GM12801 (cell line): ENCODE data around the gene ODAM.
"Not testable (repeated sequence)": the region's sequence is repeated elsewhere in the genome, so short reads cannot be mapped to it uniquely, and the experiment has no call there.

Experiments used
- CTCF ChIP-seq: IDR thresholded peaks from one replicate; pipeline ENCODE4 v1.5.1; 2011; ENCODE audit warnings: control low read depth; ENCODE audit not compliant: insufficient read length; ENCODE audit errors: extremely low read depth

ODAM gene

DNA sequence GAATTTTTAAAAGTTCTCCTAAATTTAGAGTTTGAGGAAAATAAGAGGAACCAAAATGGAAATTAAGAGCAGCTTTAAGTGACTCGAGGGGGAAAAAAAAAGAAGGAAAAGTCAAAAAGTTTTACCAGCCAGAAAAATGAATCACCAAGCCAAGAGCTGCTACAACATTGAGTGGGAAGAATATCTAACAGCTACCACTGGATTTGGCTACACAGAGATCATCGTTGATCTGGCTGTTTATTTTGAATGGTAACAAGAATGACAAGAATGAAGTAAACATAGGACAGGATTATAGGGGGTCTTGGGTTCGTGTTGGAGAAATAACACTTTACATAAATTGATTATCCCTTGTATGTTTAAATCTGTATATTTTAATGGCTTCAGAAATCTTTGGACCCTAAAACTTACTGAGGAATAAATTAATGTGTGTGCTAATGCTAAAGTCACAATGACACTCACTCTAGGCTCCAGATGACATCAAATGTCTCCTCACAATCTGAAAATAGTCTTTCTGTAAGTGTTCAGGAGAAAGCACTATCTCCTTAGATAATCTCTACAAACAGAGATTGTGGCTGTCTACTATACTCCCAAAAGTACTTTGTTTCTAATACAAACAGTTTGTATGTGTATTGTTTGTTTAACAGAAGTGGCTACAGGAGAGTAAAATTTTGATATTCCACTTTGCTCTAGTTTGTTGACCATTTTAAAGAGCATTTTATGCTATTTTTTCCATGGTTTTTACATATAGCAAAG, 43.8 kb downstream of the ODAM start:
- TF ChIP-seq CTCF = no peak

- TF ChIP-seq CTCF = no peak
These were observed 44.5 kb downstream of the ODAM start for GRCh38 chr4:70239884-70240591.

GRCh38 chr4:70242297-70242696, 46.8 kb downstream of the ODAM start, which contains the start of gene CSN3:
Gene CSN3, plus strand, starts transcription at chr4:70242597. Its CDS starts 2,223 bp downstream, at chr4:70244820.
- not testable (repeated sequence) for TF ChIP-seq CTCF

GRCh38 chr4:70243091-70243490, 47.6 kb downstream of the ODAM start:
- no peak for TF ChIP-seq CTCF

GRCh38 chr4:70251250-70251944, 55.9 kb downstream of the ODAM start:
- no peak for TF ChIP-seq CTCF

GRCh38 chr4:70251945-70252277, 56.4 kb downstream of the ODAM start:
- no peak for TF ChIP-seq CTCF
